ENCODE data around the gene CDH8.

- TF ChIP-seq, protein P1, sequence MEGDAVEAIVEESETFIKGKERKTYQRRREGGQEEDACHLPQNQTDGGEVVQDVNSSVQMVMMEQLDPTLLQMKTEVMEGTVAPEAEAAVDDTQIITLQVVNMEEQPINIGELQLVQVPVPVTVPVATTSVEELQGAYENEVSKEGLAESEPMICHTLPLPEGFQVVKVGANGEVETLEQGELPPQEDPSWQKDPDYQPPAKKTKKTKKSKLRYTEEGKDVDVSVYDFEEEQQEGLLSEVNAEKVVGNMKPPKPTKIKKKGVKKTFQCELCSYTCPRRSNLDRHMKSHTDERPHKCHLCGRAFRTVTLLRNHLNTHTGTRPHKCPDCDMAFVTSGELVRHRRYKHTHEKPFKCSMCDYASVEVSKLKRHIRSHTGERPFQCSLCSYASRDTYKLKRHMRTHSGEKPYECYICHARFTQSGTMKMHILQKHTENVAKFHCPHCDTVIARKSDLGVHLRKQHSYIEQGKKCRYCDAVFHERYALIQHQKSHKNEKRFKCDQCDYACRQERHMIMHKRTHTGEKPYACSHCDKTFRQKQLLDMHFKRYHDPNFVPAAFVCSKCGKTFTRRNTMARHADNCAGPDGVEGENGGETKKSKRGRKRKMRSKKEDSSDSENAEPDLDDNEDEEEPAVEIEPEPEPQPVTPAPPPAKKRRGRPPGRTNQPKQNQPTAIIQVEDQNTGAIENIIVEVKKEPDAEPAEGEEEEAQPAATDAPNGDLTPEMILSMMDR (IDR thresholded peaks at IDR 0.05) = no peak
- no peak for TF ChIP-seq POLR2A (IDR thresholded peaks at IDR 0.05)
Measured at GRCh38 chr16:62029947-62030346, 6.3 kb downstream of the CDH8 start.
